Heart left ventricle (tissue), 13 donors: Measurements from ENCODE around the gene LRMDA.

Source experiments
- POLR2A ChIP-seq, 2 donors: fragments of 450-650 bp; IDR thresholded peaks; one replicate each; pipeline ENCODE4 v1.6.1; 2017; ENCODE audit warnings: antibody characterized with exemption in 2 of 2, mild to moderate bottlenecking in 2 of 2, moderate library complexity in 2 of 2
- TF ChIP-seq, protein P1 (sequence below), 12 donors: fragments of 200-600 bp; sonication (generic) in 4 of 12; IDR thresholded peaks; one replicate each; pipeline versions ENCODE4 v1.5.0 to v1.8.0; 2018 to 2022; ENCODE audit warnings: antibody characterized with exemption in 12 of 12, mild to moderate bottlenecking in 5 of 12
- donor health status: ischemic (EF 13 %, LVEDD 7.1; RV severe dilation, severe dysfunction).
- donor health status: DM: no; HTN: yes; CAD: no.
- donor health status: DM: no; HTN: no; CAD: no.
- donor health status: ischemic (EF 25% LVEDD 6.9; RV normal size, moderate dysfunction).
- donor health status: ischemic (EF 25% LVEDD 5.7; RV mildly dilated, moderate dysfunction).
- donor health status: ischemic (EF 35%, LVEDD 5.7; RV mildly dilated, moderate dysfunction).
- donor health status: nonischemic (EF 11% LVEDD 7.7; RV severe dilation, severe dysfunction).
- donor health status: DM: yes; HTN: yes; CAD: no.
- donor health status: PGD.
- donor health status: ischemic (EF 29% LVEDD 5.4; RV normal size, mild dysfunction).
- donor health status: nonischemic (EF 23%, LVEDD 6.1; RV moderate dilation, normal function).

DNA sequence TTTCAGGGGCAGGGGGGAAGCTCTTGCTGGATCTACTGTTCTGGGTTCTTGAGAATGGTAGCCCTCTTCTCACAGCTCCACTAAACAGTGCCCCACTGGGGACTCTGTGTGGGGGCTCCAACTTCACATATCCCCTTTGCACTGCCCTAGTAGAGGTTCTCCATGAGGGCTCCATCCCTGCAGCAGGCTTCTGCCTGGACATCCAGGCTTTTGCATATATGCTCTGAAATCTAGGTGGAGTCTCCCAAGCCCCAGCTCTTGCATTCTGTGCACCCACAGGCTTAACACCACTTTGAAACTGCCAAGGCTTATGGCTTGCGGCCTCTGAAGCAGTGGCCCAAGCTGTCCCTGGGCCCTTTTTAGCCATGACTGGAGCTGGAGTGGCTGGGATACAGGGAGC lies 150.7 kb downstream of the LRMDA start:
- TF ChIP-seq POLR2A (IDR thresholded peaks at IDR 0.05), result no peak
- TF ChIP-seq, protein P1, sequence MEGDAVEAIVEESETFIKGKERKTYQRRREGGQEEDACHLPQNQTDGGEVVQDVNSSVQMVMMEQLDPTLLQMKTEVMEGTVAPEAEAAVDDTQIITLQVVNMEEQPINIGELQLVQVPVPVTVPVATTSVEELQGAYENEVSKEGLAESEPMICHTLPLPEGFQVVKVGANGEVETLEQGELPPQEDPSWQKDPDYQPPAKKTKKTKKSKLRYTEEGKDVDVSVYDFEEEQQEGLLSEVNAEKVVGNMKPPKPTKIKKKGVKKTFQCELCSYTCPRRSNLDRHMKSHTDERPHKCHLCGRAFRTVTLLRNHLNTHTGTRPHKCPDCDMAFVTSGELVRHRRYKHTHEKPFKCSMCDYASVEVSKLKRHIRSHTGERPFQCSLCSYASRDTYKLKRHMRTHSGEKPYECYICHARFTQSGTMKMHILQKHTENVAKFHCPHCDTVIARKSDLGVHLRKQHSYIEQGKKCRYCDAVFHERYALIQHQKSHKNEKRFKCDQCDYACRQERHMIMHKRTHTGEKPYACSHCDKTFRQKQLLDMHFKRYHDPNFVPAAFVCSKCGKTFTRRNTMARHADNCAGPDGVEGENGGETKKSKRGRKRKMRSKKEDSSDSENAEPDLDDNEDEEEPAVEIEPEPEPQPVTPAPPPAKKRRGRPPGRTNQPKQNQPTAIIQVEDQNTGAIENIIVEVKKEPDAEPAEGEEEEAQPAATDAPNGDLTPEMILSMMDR (IDR thresholded peaks at IDR 0.05), result no peak
